CD14-positive monocyte (primary cell): ENCODE results near the gene SDK1. TPM values are rescaled to one million over a fixed set of nuclear protein-coding genes. Genes with fewer than 3 reads are reported as not detected.

Source experiments
- DNase-seq, 3 donors: peaks; one replicate each; pipeline ENCODE4 v3.0.0-alpha.2; 2011 to 2022
- H2AFZ ChIP-seq: 2 replicates; pipeline ENCODE4 v1.6.0; 2012; ENCODE audit warnings: mild to moderate bottlenecking, low read depth, low read length, inconsistent platforms; ENCODE audit not compliant: insufficient read depth, poor library complexity, severe bottlenecking
- H3K27ac ChIP-seq, 2 donors: 1 replicate in 1 of 2; 2 replicates in 1 of 2; pipeline ENCODE4 v1.5.1; 2012 to 2013; ENCODE audit warnings: low read length in 2 of 2, control low read depth in 1 of 2, inconsistent platforms in 1 of 2, low read depth in 1 of 2, mild to moderate bottlenecking in 1 of 2
- H3K27me3 ChIP-seq, 2 donors: one replicate each; pipeline versions ENCODE4 v1.6.0 to v1.6.1; 2011 to 2013; ENCODE audit warnings: low read length in 2 of 2; ENCODE audit not compliant: control insufficient read depth in 2 of 2, insufficient read depth in 2 of 2
- H3K36me3 ChIP-seq, 2 donors: replicated peaks in 1 of 2; 1 replicate in 1 of 2; 2 replicates in 1 of 2; pipeline versions ENCODE4 v1.5.1 to v1.6.1; 2012 to 2013; ENCODE audit warnings: low read length in 2 of 2, control low read depth in 1 of 2, inconsistent platforms in 1 of 2, mild to moderate bottlenecking in 1 of 2; ENCODE audit not compliant: insufficient read depth in 2 of 2, control insufficient read depth in 1 of 2
- H3K4me1 ChIP-seq, 2 donors: 1 replicate in 1 of 2; 2 replicates in 1 of 2; pipeline versions ENCODE4 v1.5.1 to v1.6.1; 2012 to 2013; ENCODE audit warnings: low read length in 2 of 2, control low read depth in 1 of 2, inconsistent platforms in 1 of 2, mild to moderate bottlenecking in 1 of 2, moderate library complexity in 1 of 2; ENCODE audit not compliant: insufficient read depth in 2 of 2, control insufficient read depth in 1 of 2
- H3K4me2 ChIP-seq: replicated peaks from 2 replicates; pipeline ENCODE3; 2012; ENCODE audit warnings: low read length, moderate library complexity, mild to moderate bottlenecking; ENCODE audit not compliant: poor library complexity, severe bottlenecking; ENCODE audit errors: extremely low read depth
- H3K4me3 ChIP-seq, 3 experiments: fragments of 200-600 bp in 1 of 3; sonication (generic) in 1 of 3; replicated peaks in 1 of 3; 1 replicate in 2 of 3; 2 replicates in 1 of 3; pipeline ENCODE4 v1.5.1; 2011 to 2013; ENCODE audit warnings: low read length in 3 of 3, mild to moderate bottlenecking in 3 of 3, control low read depth in 2 of 3, low read depth in 2 of 3, inconsistent platforms in 1 of 3, moderate library complexity in 1 of 3
- H3K79me2 ChIP-seq: 2 replicates; pipeline ENCODE4 v1.6.0; 2012; ENCODE audit warnings: mild to moderate bottlenecking, control low read depth, inconsistent platforms, low read length, moderate library complexity; ENCODE audit not compliant: insufficient read depth
- H3K9ac ChIP-seq: 2 replicates; pipeline ENCODE4 v1.6.0; 2017; ENCODE audit warnings: low read length, mild to moderate bottlenecking; ENCODE audit not compliant: insufficient read depth, poor library complexity, severe bottlenecking
- H3K9me3 ChIP-seq, 2 donors: replicated peaks in 1 of 2; 1 replicate in 1 of 2; 2 replicates in 1 of 2; pipeline versions ENCODE4 v1.5.1 to v1.6.1; 2012 to 2013; ENCODE audit warnings: low read length in 2 of 2, control low read depth in 1 of 2; ENCODE audit not compliant: control insufficient read depth in 1 of 2, insufficient read depth in 1 of 2
- H4K20me1 ChIP-seq: 2 replicates; pipeline ENCODE4 v1.6.0; 2012; ENCODE audit warnings: mild to moderate bottlenecking, low read length, control low read depth, moderate library complexity; ENCODE audit not compliant: insufficient read depth
- H3K27ac Mint-ChIP-seq, 7 donors: one replicate each; pipeline ENCODE4 v1.8.0; 2020; ENCODE audit warnings: mild to moderate bottlenecking in 7 of 7, mixed read lengths in 7 of 7, moderate library complexity in 6 of 7, inconsistent platforms in 2 of 7
- H3K27me3 Mint-ChIP-seq, 3 donors: one replicate each; pipeline ENCODE4 v1.8.0; 2021 to 2022; ENCODE audit warnings: low read depth in 3 of 3, mild to moderate bottlenecking in 3 of 3, mixed read lengths in 3 of 3, moderate library complexity in 3 of 3, inconsistent platforms in 1 of 3
- H3K36me3 Mint-ChIP-seq, 2 donors: one replicate each; pipeline ENCODE4 v1.8.0; 2020; ENCODE audit warnings: mixed read lengths in 2 of 2, inconsistent platforms in 1 of 2, mild to moderate bottlenecking in 1 of 2
- H3K4me1 Mint-ChIP-seq: one replicate; pipeline ENCODE4 v1.8.0; 2020; ENCODE audit warnings: mild to moderate bottlenecking, mixed read lengths
- H3K4me3 Mint-ChIP-seq, 2 donors: one replicate each; pipeline ENCODE4 v1.8.0; 2020; ENCODE audit warnings: mild to moderate bottlenecking in 2 of 2, mixed read lengths in 2 of 2, moderate library complexity in 1 of 2
- H3K9me3 Mint-ChIP-seq, 7 donors: one replicate each; pipeline ENCODE4 v1.8.0; 2020 to 2022; ENCODE audit warnings: mixed read lengths in 7 of 7, mild to moderate bottlenecking in 6 of 7, moderate library complexity in 6 of 7, inconsistent platforms in 2 of 7
- CTCF ChIP-seq: fragments of 200-600 bp; IDR thresholded peaks from one replicate; pipeline ENCODE4 v1.8.0; 2022; ENCODE audit warnings: antibody characterized with exemption, mild to moderate bottlenecking
- WGBS: methylation state at CpG from one replicate; pipeline ENCODE4 v1.1.5; 2013; ENCODE audit warnings: missing lambda C conversion rate; ENCODE audit not compliant: insufficient coverage; 5-methylcytosine and 5-hydroxymethylcytosine counted together
- intact Hi-C, 2 donors: fragments of 100-400 bp; cut with micrococcal nuclease; formaldehyde crosslinking; loops; one replicate each; pipeline versions ENCODE4 v1.15.0 to v1.15.1; 2023
- polyA plus RNA-seq, 3 donors: library from polyadenylated mRNA; depleted of rRNA in 1 of 3; unstranded in 2 of 3; stranded (reverse) in 1 of 3; fragments of 300-500 nt in 2 of 3; fragments of >200 nt in 1 of 3; fragmentation: Illumina TruSeq in 2 of 3; gene quantifications; 1 replicate in 2 of 3; 2 replicates in 1 of 3; pipeline ENCODE4 v1.2.3, GENCODE V29; 2012 to 2021

Gene SDK1
- polyA plus RNA-seq, 3 donors, result 0.01 TPM; not detected in 2

GRCh38 chr7:3757059-3757458 is 456.0 kb downstream of the SDK1 start:
- Histone ChIP-seq H3K9ac (no peak overlapping the region), H3K79me2 (no peaks in the 10 kb centered on the region), H3K9me3 (peaks cover 3 to 9% of the 10 kb centered on the region in 2 donors), H3K4me3 (no peak overlapping the region), H3K4me2 (no peak overlapping the region), H2AFZ (no peak overlapping the region), H3K4me1 (no peaks in the 10 kb centered on the region), H3K36me3 (no peaks in the 10 kb centered on the region), H3K27ac (no peak overlapping the region), H4K20me1 (no peaks in the 10 kb centered on the region), H3K27me3 (no peaks in the 10 kb centered on the region)
- no peak for TF ChIP-seq CTCF
- Mint-ChIP-seq H3K4me3 (no peak overlapping the region), H3K27me3 (peaks cover 0 to 2% (median 1%) of the 10 kb centered on the region in 3 donors), H3K4me1 (no peaks in the 10 kb centered on the region), H3K9me3 (peaks cover 1 to 12% (median 7%) of the 10 kb centered on the region in 7 donors), H3K27ac (no peak overlapping the region), H3K36me3 (no peaks in the 10 kb centered on the region)
- 42% methylated on average over 2 of the region's 3 CpGs for WGBS
- intact Hi-C loops, result no loop called here
- DNase-seq, result no peak

GRCh38 chr7:3760651-3761050 is 459.6 kb downstream of the SDK1 start:
- Mint-ChIP-seq H3K27ac (no peak overlapping the region), H3K36me3 (no peaks in the 10 kb centered on the region), H3K9me3 (peaks cover 1 to 9% (median 3%) of the 10 kb centered on the region in 7 donors), H3K4me1 (no peaks in the 10 kb centered on the region), H3K27me3 (peaks cover 0 to 1% (median 0%) of the 10 kb centered on the region in 3 donors), H3K4me3 (no peak overlapping the region)
- Histone ChIP-seq H4K20me1 (no peaks in the 10 kb centered on the region), H3K9ac (no peak overlapping the region), H3K4me1 (no peaks in the 10 kb centered on the region), H3K27me3 (no peaks in the 10 kb centered on the region), H2AFZ (no peak overlapping the region), H3K27ac (no peak overlapping the region), H3K4me3 (no peak overlapping the region), H3K79me2 (no peaks in the 10 kb centered on the region), H3K9me3 (peaks cover 3 to 9% of the 10 kb centered on the region in 2 donors), H3K4me2 (no peak overlapping the region), H3K36me3 (no peaks in the 10 kb centered on the region)
- intact Hi-C loops, result no loop called here
- no peak for TF ChIP-seq CTCF
- 100% methylated on average over 1 of the region's 5 CpGs for WGBS
- DNase-seq, result no peak
